Measurements from ENCODE around the gene MBNL1. TPM values are rescaled to one million over a fixed set of nuclear protein-coding genes. Genes with fewer than 3 reads are reported as not detected.

Gene MBNL1
- total and polyA plus RNA-seq, 7 experiments from 2014 or later, result 371 to 675 (median 497) TPM

DNA sequence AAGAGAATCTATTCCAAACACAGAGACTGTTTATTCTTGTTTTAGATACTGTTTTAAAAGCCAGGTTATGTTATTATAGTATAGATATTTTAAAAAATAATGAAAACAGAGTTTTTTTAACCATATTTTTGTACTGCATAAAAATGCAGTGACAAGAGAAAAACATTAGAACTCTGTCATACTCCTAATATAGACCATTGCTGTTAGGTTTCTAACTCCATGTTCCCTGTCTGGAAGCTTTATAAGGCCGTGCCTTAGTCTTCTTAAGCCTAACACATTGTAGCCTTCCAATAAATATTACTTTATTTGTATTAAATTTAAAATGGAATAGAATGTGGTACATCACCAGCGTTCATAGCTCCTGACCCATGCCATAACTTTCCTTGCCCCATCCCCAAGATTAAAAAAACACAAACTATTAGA is 53.2 kb downstream of the MBNL1 start:
- DNase-seq (no peak), ATAC-seq (no peak)
- intact Hi-C loops (cut with micrococcal nuclease), result loop anchor here (1.0 to 5.0 kb wide), 2 partner anchors 9 to 35 kb away; no protein-coding TSS in a partner anchor
- peak overlapping the region; percentile 36 for H3K27ac ChIP-seq (ENCODE audit: low read depth, low read length)
- no peak overlapping the region for H3K4me3 ChIP-seq (ENCODE audit: low read length)
- CTCF ChIA-PET, result no interaction called here
- Mint-ChIP-seq H3K4me3 (peak overlapping the region in 9 of 10 donors; percentile 31 to 78 (median 57)), H3K9me3 (peaks cover 0 to 5% (median 0%) of the 10 kb centered on the region in 11 donors), H3K4me1 (peaks cover 60 to 96% (median 92%) of the 10 kb centered on the region in 7 donors), H3K27me3 (no peaks in the 10 kb centered on the region), H3K36me3 (peaks cover 4 to 29% (median 19%) of the 10 kb centered on the region in 5 donors), H3K27ac (peak overlapping the region in 8 of 9 donors; percentile 42 to 87 (median 66))
- no peaks in the 10 kb centered on the region for H3K27me3 ChIP-seq (ENCODE audit: control insufficient read depth in 2 of 2, insufficient read depth in 2 of 2, low read length in 2 of 2)
- POLR2A ChIA-PET, result interaction anchor here (0.6 to 0.8 kb wide), 2 partner anchors 11 to 50 kb away, joined by 3 read pairs; no protein-coding TSS in a partner anchor
- no peaks in the 10 kb centered on the region for H3K36me3 ChIP-seq (ENCODE audit: control insufficient read depth in 2 of 3, insufficient read depth in 3 of 3, low read length in 3 of 3)
- no peaks in the 10 kb centered on the region for H3K9me3 ChIP-seq (ENCODE audit: control insufficient read depth in 2 of 3, low read length in 3 of 3)
- peaks cover 52 to 56% of the 10 kb centered on the region in 2 donors for H3K4me1 ChIP-seq (ENCODE audit: control insufficient read depth in 2 of 2, insufficient read depth in 2 of 2, low read length in 2 of 2)

DNA sequence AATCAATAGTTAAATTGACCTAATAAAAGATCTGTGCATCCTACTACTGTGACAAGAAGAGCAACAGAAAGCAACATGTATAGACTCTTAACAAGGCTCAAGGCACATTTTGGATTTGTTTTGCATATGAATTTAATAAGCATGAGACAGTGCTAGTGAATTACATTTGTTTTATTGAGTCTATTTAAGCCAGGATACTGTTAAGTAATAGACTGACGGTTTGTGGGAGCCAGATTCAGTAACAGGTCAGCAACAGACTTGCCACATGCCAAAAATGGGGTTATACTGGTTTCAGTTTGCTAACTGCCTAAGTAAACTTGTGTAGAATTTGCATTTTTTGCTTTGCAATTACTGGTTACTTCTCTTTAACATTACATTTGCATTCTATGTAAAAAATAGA is 54.0 kb downstream of the MBNL1 start:
- peak; percentile 43 for ATAC-seq
- Mint-ChIP-seq H3K4me3 (peak overlapping the region in 9 of 10 donors; percentile 17 to 78 (median 57)), H3K27ac (peak overlapping the region in 8 of 9 donors; percentile 3 to 77 (median 56)), H3K9me3 (peaks cover 0 to 5% (median 0%) of the 10 kb centered on the region in 11 donors), H3K36me3 (peaks cover 4 to 32% (median 23%) of the 10 kb centered on the region in 5 donors), H3K27me3 (no peaks in the 10 kb centered on the region), H3K4me1 (peaks cover 59 to 96% (median 92%) of the 10 kb centered on the region in 7 donors)
- H3K27ac ChIP-seq (ENCODE audit: low read depth, low read length), result peak overlapping the region; percentile 11
- DNase-seq, result no peak
- H3K27me3 ChIP-seq (ENCODE audit: control insufficient read depth in 2 of 2, insufficient read depth in 2 of 2, low read length in 2 of 2), result no peaks in the 10 kb centered on the region
- intact Hi-C loops (cut with micrococcal nuclease), result loop anchor here (1.0 to 5.0 kb wide), 2 partner anchors 10 to 35 kb away; no protein-coding TSS in a partner anchor
- H3K4me1 ChIP-seq (ENCODE audit: control insufficient read depth in 2 of 2, insufficient read depth in 2 of 2, low read length in 2 of 2), result peaks cover 46 to 60% of the 10 kb centered on the region in 2 donors
- no peak overlapping the region for H3K4me3 ChIP-seq (ENCODE audit: low read length)
- ChIA-PET CTCF (no interaction called here), POLR2A (no interaction called here)
- H3K9me3 ChIP-seq (ENCODE audit: control insufficient read depth in 2 of 3, low read length in 3 of 3), result no peaks in the 10 kb centered on the region
- H3K36me3 ChIP-seq (ENCODE audit: control insufficient read depth in 2 of 3, insufficient read depth in 3 of 3, low read length in 3 of 3), result no peaks in the 10 kb centered on the region

DNA sequence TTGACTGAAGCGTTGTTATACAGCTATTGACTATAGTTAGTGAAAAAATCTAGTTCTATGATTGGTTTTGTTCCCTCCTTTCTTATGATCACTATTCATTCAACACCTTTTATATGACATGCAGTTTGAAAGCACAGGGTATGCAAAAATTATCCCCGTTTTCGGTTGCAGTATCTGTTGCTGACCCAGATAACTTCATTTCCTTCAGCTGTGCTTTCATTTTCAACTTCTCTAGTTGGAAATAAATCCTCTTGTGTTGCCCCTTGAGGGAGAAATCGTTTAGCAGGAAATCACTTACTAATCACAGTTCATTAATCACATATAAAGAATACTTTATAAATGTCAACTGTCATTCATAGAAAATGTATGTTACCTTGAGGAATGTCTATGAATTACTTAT is 55.1 kb downstream of the MBNL1 start:
- Mint-ChIP-seq H3K27ac (peak overlapping the region; percentile 6 to 91 (median 74)), H3K36me3 (peaks cover 4 to 35% (median 26%) of the 10 kb centered on the region in 5 donors), H3K9me3 (peaks cover 0 to 5% (median 0%) of the 10 kb centered on the region in 11 donors), H3K4me3 (peak overlapping the region; percentile 9 to 83 (median 71)), H3K27me3 (no peaks in the 10 kb centered on the region), H3K4me1 (peaks cover 60 to 96% (median 92%) of the 10 kb centered on the region in 7 donors)
- POLR2A ChIA-PET, result interaction anchor here (0.6 to 1.0 kb wide), 4 partner anchors 9 to 120 kb away, joined by 3 to 5 read pairs (median 4); no protein-coding TSS in a partner anchor
- Histone ChIP-seq H3K9me3 (ENCODE audit: control insufficient read depth in 2 of 3, low read length in 3 of 3) (no peaks in the 10 kb centered on the region), H3K36me3 (ENCODE audit: control insufficient read depth in 2 of 3, insufficient read depth in 3 of 3, low read length in 3 of 3) (no peaks in the 10 kb centered on the region), H3K27ac (ENCODE audit: low read depth, low read length) (peak overlapping the region; percentile 2), H3K4me3 (ENCODE audit: low read length) (peak overlapping the region; percentile 26), H3K27me3 (ENCODE audit: control insufficient read depth in 2 of 2, insufficient read depth in 2 of 2, low read length in 2 of 2) (no peaks in the 10 kb centered on the region), H3K4me1 (ENCODE audit: control insufficient read depth in 2 of 2, insufficient read depth in 2 of 2, low read length in 2 of 2) (peaks cover 52 to 68% of the 10 kb centered on the region in 2 donors)
- CTCF ChIA-PET, result no interaction called here
- DNase-seq (no peak), ATAC-seq (peak; percentile 37)
- intact Hi-C loops (cut with micrococcal nuclease), result loop anchor here (1.0 to 5.0 kb wide), 3 partner anchors 8 to 37 kb away; no protein-coding TSS in a partner anchor

DNA sequence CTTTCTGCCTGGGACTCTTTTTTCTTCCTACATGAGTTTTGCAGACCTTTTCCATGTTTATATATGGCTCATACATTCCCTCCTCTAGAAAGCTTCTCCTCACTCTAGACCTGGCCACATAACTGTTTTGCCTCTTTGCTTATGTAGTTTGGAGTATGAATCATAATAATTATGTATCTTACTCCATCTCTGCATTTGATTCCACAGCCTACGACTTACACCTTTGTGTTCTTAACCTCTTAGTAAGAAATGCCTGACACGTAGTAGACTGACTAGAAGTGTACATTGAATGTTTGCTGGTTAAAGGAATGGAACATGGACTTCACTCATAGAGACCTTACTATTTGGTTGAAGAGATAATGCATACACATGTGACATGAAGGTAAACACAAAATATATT is 56.4 kb downstream of the MBNL1 start:
- peak overlapping the region in 9 of 10 donors; percentile 24 to 77 (median 49) for H3K4me3 Mint-ChIP-seq
- H3K4me1 Mint-ChIP-seq, result peaks cover 57 to 92% (median 87%) of the 10 kb centered on the region in 7 donors
- ChIA-PET CTCF (no interaction called here), POLR2A (no interaction called here)
- Histone ChIP-seq H3K4me1 (ENCODE audit: control insufficient read depth in 2 of 2, insufficient read depth in 2 of 2, low read length in 2 of 2) (peaks cover 46 to 63% of the 10 kb centered on the region in 2 donors), H3K4me3 (ENCODE audit: low read length) (no peak overlapping the region), H3K36me3 (ENCODE audit: control insufficient read depth in 2 of 3, insufficient read depth in 3 of 3, low read length in 3 of 3) (no peaks in the 10 kb centered on the region), H3K9me3 (ENCODE audit: control insufficient read depth in 2 of 3, low read length in 3 of 3) (no peaks in the 10 kb centered on the region), H3K27me3 (ENCODE audit: control insufficient read depth in 2 of 2, insufficient read depth in 2 of 2, low read length in 2 of 2) (no peaks in the 10 kb centered on the region), H3K27ac (ENCODE audit: low read depth, low read length) (no peak overlapping the region)
- ATAC-seq, result no peak
- H3K27ac Mint-ChIP-seq, result peak overlapping the region in 8 of 9 donors; percentile 1 to 74 (median 30)
- H3K27me3 Mint-ChIP-seq, result no peaks in the 10 kb centered on the region
- intact Hi-C loops (cut with micrococcal nuclease), result loop anchor here in 1 of 2 donors (1.0 kb wide), 1 partner anchor 11 kb away; no protein-coding TSS in a partner anchor
- DNase-seq, result no peak
- H3K9me3 Mint-ChIP-seq, result peaks cover 0 to 5% (median 0%) of the 10 kb centered on the region in 11 donors
- H3K36me3 Mint-ChIP-seq, result peaks cover 4 to 36% (median 28%) of the 10 kb centered on the region in 5 donors

DNA sequence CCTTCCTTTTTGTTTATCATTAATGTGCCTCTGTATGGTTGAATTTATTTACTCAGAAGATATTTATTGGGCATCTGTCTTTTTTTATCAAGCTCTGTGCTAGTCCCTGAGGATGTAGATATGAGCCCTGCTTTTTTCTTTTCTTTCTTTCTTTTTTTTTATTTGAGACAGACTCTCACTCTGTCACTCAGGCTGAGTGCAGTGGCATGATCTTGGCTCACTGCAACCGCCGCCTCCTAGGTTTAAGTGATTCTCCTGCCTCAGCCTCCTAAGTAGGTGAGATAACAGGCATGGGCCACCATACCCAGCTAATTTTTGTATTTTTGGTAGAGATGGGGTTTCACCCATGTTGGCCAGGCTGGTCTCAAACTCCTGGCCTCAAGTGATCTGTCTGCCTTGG is 58.5 kb downstream of the MBNL1 start:
- H3K36me3 ChIP-seq (ENCODE audit: control insufficient read depth in 2 of 3, insufficient read depth in 3 of 3, low read length in 3 of 3), result no peaks in the 10 kb centered on the region

DNA sequence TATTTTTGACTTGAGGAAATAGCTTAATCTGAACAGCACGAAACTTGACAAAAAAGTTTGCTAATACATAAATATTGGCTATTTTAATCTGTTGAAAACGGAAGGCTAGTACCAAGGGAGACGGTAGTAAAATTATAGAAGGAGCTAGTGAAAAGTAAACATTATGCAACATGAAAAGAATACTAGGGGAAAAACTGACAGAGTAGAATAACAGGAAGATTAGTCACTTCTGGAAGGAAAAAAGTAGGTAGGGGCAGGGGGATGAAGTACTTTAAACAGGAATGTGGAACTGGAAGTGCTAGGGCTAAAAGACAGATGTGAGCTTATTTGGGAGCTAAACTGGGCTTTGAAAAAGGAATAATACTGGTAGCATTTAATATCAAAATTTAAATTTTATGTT is 60.1 kb downstream of the MBNL1 start:
- peaks cover 38 to 70% of the 10 kb centered on the region in 2 donors for H3K4me1 ChIP-seq (ENCODE audit: control insufficient read depth in 2 of 2, insufficient read depth in 2 of 2, low read length in 2 of 2)
- H3K36me3 ChIP-seq (ENCODE audit: control insufficient read depth in 2 of 3, insufficient read depth in 3 of 3, low read length in 3 of 3), result no peaks in the 10 kb centered on the region
- intact Hi-C loops (cut with micrococcal nuclease), result loop anchor here in 1 of 2 donors (1.0 kb wide), 1 partner anchor 10 kb away; no protein-coding TSS in a partner anchor
- H3K9me3 Mint-ChIP-seq, result peaks cover 0 to 5% (median 0%) of the 10 kb centered on the region in 11 donors
- H3K27me3 Mint-ChIP-seq, result no peaks in the 10 kb centered on the region
- H3K4me3 Mint-ChIP-seq, result peak overlapping the region in 8 of 10 donors; percentile 9 to 78 (median 46)
- H3K4me1 Mint-ChIP-seq, result peaks cover 63 to 96% (median 91%) of the 10 kb centered on the region in 7 donors
- ATAC-seq, result no peak
- ChIA-PET CTCF (interaction anchor here (0.6 kb wide), 1 partner anchor 12 kb away, joined by 3 read pairs; no protein-coding TSS in a partner anchor), POLR2A (interaction anchor here (0.6 to 1.5 kb wide), 3 partner anchors 21 to 61 kb away, joined by 3 to 5 read pairs (median 3); no protein-coding TSS in a partner anchor)
- H3K36me3 Mint-ChIP-seq, result peaks cover 9 to 53% (median 30%) of the 10 kb centered on the region in 5 donors
- H3K27me3 ChIP-seq (ENCODE audit: control insufficient read depth in 2 of 2, insufficient read depth in 2 of 2, low read length in 2 of 2), result no peaks in the 10 kb centered on the region
- no peaks in the 10 kb centered on the region for H3K9me3 ChIP-seq (ENCODE audit: control insufficient read depth in 2 of 3, low read length in 3 of 3)
- no peak for DNase-seq
- peak overlapping the region; percentile 44 to 85 (median 76) for H3K27ac Mint-ChIP-seq
- H3K27ac ChIP-seq (ENCODE audit: low read depth, low read length), result peak overlapping the region; percentile 51
- H3K4me3 ChIP-seq (ENCODE audit: low read length), result no peak overlapping the region

More for the DNA sequence above, 58.5 kb downstream of the MBNL1 start:
- Mint-ChIP-seq H3K9me3 (peaks cover 0 to 5% (median 0%) of the 10 kb centered on the region in 11 donors), H3K27ac (peak overlapping the region in 8 of 9 donors; percentile 59 to 84 (median 70)), H3K4me1 (peaks cover 61 to 92% (median 87%) of the 10 kb centered on the region in 7 donors), H3K36me3 (peaks cover 9 to 44% (median 35%) of the 10 kb centered on the region in 5 donors), H3K4me3 (peak overlapping the region; percentile 8 to 78 (median 61)), H3K27me3 (no peaks in the 10 kb centered on the region)
- no peak overlapping the region for H3K27ac ChIP-seq (ENCODE audit: low read depth, low read length)
- ChIA-PET POLR2A (no interaction called here), CTCF (no interaction called here)
- no peak for DNase-seq
- peaks cover 37 to 67% of the 10 kb centered on the region in 2 donors for H3K4me1 ChIP-seq (ENCODE audit: control insufficient read depth in 2 of 2, insufficient read depth in 2 of 2, low read length in 2 of 2)
- intact Hi-C loops (cut with micrococcal nuclease), result no loop called here
- no peaks in the 10 kb centered on the region for H3K9me3 ChIP-seq (ENCODE audit: control insufficient read depth in 2 of 3, low read length in 3 of 3)
- no peak overlapping the region for H3K4me3 ChIP-seq (ENCODE audit: low read length)
- no peaks in the 10 kb centered on the region for H3K27me3 ChIP-seq (ENCODE audit: control insufficient read depth in 2 of 2, insufficient read depth in 2 of 2, low read length in 2 of 2)
- no peak for ATAC-seq

All from naive thymus-derived CD4-positive, alpha-beta T cell (primary cell).